HepG2 (cell line): ENCODE measurements around the gene METTL1. TPM values are rescaled to one million over a fixed set of nuclear protein-coding genes. Genes with fewer than 3 reads are reported as not detected.

Experiments used
- AGO1 ChIP-seq: fragments of 200-400 bp; formaldehyde crosslinking; IDR thresholded peaks from 2 replicates; pipeline ENCODE4 v1.6.1; 2017; ENCODE audit warnings: mild to moderate bottlenecking, low read depth, low read length, moderate library complexity; ENCODE audit not compliant: poor library complexity, severe bottlenecking
- BORCS8-MEF2B ChIP-seq: sonication (generic); formaldehyde crosslinking; IDR thresholded peaks from 2 replicates; pipeline ENCODE4 v1.8.0; 2022; ENCODE audit warnings: mild to moderate bottlenecking, missing genetic modification reagents
- DMAP1 ChIP-seq: IDR thresholded peaks from 2 replicates; pipeline ENCODE4 v1.6.1; 2016
- DNMT1 ChIP-seq: sonication (generic); formaldehyde crosslinking; IDR thresholded peaks from 2 replicates; pipeline ENCODE4 v1.5.1; 2020; ENCODE audit warnings: mild to moderate bottlenecking, missing genetic modification reagents
- EP300 ChIP-seq, 3 experiments: sonication (generic) in 1 of 3; formaldehyde crosslinking in 1 of 3; IDR thresholded peaks; 2 replicates each; pipeline versions ENCODE4 v1.5.1 to v1.6.1; 2011 to 2020; ENCODE audit warnings: low read depth in 2 of 3, low read length in 2 of 3, borderline replicate concordance in 1 of 3, improper control_type of control experiment in 1 of 3, mild to moderate bottlenecking in 1 of 3, missing genetic modification reagents in 1 of 3, moderate library complexity in 1 of 3
- HOXA9 ChIP-seq: sonication (generic); formaldehyde crosslinking; IDR thresholded peaks from 2 replicates; pipeline ENCODE4 v1.8.1; 2022; ENCODE audit warnings: missing genetic modification reagents, mild to moderate bottlenecking, moderate library complexity, borderline replicate concordance
- KDM5A ChIP-seq: fragments of 200-600 bp; sonication (generic); IDR thresholded peaks from 2 replicates; pipeline ENCODE4 v1.7.0; 2018; ENCODE audit warnings: antibody characterized with exemption, mild to moderate bottlenecking, low read length, borderline replicate concordance
- KMT2B ChIP-seq: IDR thresholded peaks from 2 replicates; pipeline ENCODE4 v1.6.1; 2016; ENCODE audit warnings: missing genetic modification reagents, missing compliant biosample characterization
- MLLT10 ChIP-seq: sonication (generic); formaldehyde crosslinking; IDR thresholded peaks from 2 replicates; pipeline ENCODE4 v1.4.0; 2020; ENCODE audit warnings: missing genetic modification reagents
- NBN ChIP-seq: fragments of 450-650 bp; conservative IDR thresholded peaks from 2 replicates; pipeline ENCODE4 v1.6.1; 2017
- NCOA5 ChIP-seq: sonication (generic); formaldehyde crosslinking; IDR thresholded peaks from 2 replicates; pipeline ENCODE4 v1.4.0; 2020; ENCODE audit warnings: missing genetic modification reagents
- NFRKB ChIP-seq: fragments of 450-650 bp; IDR thresholded peaks from 2 replicates; pipeline ENCODE4 v1.6.1; 2017
- PAX8 ChIP-seq: sonication (generic); formaldehyde crosslinking; IDR thresholded peaks from 2 replicates; pipeline ENCODE4 v1.8.0; 2022; ENCODE audit warnings: mild to moderate bottlenecking, missing genetic modification reagents, borderline replicate concordance
- RFX1 ChIP-seq: fragments of 450-650 bp; IDR thresholded peaks from 2 replicates; pipeline ENCODE4 v1.6.1; 2017
- SMAD9 ChIP-seq: sonication (generic); formaldehyde crosslinking; IDR thresholded peaks from 2 replicates; pipeline ENCODE4 v1.5.1; 2020; ENCODE audit warnings: mild to moderate bottlenecking, missing genetic modification reagents
- YY1 ChIP-seq: IDR thresholded peaks from 2 replicates; pipeline ENCODE4 v1.6.1; 2011; ENCODE audit warnings: low read length, low read depth, moderate library complexity, mild to moderate bottlenecking; ENCODE audit not compliant: insufficient read depth, insufficient replicate concordance
- ZNF136 ChIP-seq: sonication (generic); formaldehyde crosslinking; IDR thresholded peaks from 2 replicates; pipeline ENCODE4 v1.8.1; 2022; ENCODE audit warnings: low read depth, mild to moderate bottlenecking, moderate library complexity, missing genetic modification reagents
- ZNF570 ChIP-seq: sonication (generic); formaldehyde crosslinking; IDR thresholded peaks from 2 replicates; pipeline ENCODE4 v1.4.0; 2020; ENCODE audit warnings: mild to moderate bottlenecking, missing genetic modification reagents, borderline replicate concordance
- ZNF598 ChIP-seq: sonication (generic); formaldehyde crosslinking; IDR thresholded peaks from 2 replicates; pipeline ENCODE4 v1.5.1; 2020; ENCODE audit warnings: mild to moderate bottlenecking, missing genetic modification reagents, borderline replicate concordance
- ZNF747 ChIP-seq: sonication (generic); formaldehyde crosslinking; IDR thresholded peaks from 2 replicates; pipeline ENCODE4 v1.8.1; 2023; ENCODE audit warnings: missing genetic modification reagents, mild to moderate bottlenecking, borderline replicate concordance
- ZNF749 ChIP-seq: sonication (generic); formaldehyde crosslinking; IDR thresholded peaks from 2 replicates; pipeline ENCODE4 v1.8.0; 2022; ENCODE audit warnings: mild to moderate bottlenecking, missing genetic modification reagents, moderate library complexity, borderline replicate concordance
- ZNF816 ChIP-seq: sonication (generic); formaldehyde crosslinking; IDR thresholded peaks from 2 replicates; pipeline ENCODE4 v1.8.0; 2022; ENCODE audit warnings: missing genetic modification reagents, mild to moderate bottlenecking, borderline replicate concordance
- ZNF83 ChIP-seq: sonication (generic); formaldehyde crosslinking; IDR thresholded peaks from 2 replicates; pipeline ENCODE4 v1.4.0; 2020; ENCODE audit warnings: missing genetic modification reagents, mild to moderate bottlenecking, borderline replicate concordance
- polyA plus RNA-seq, 8 experiments: library from polyadenylated mRNA; depleted of rRNA in 3 of 8; stranded (reverse) in 7 of 8; unstranded in 1 of 8; fragments of >200 nt; fragmentation: Illumina TruSeq in 4 of 8; extraction: Trizol in 4 of 8; gene quantifications; 2 replicates each; pipeline versions ENCODE4 v1.2.1 to v1.2.3, GENCODE V29; 2011 to 2016; ENCODE audit warnings: low read depth in 4 of 8, missing spikeins in 1 of 8, mixed read lengths in 1 of 8; ENCODE audit not compliant: insufficient read depth in 1 of 8
- total RNA-seq, 5 experiments: library from RNA; depleted of rRNA; stranded (reverse); fragments of >200 nt; fragmentation: Illumina TruSeq; extraction: Trizol; gene quantifications; 2 replicates each; pipeline ENCODE4 v1.2.3, GENCODE V29; 2016; ENCODE audit warnings: low read depth in 1 of 5
- TF ChIP-seq, protein P1 (sequence below): sonication (generic); formaldehyde crosslinking; IDR thresholded peaks from 2 replicates; pipeline ENCODE4 v1.8.0; 2022; ENCODE audit warnings: mild to moderate bottlenecking, missing genetic modification reagents, moderate library complexity
- TF ChIP-seq, protein P2 (sequence below): sonication (generic); formaldehyde crosslinking; IDR thresholded peaks from 2 replicates; pipeline ENCODE4 v1.8.0; 2022; ENCODE audit warnings: mild to moderate bottlenecking, missing genetic modification reagents, borderline replicate concordance
- TF ChIP-seq, protein P3 (sequence below): sonication (generic); formaldehyde crosslinking; IDR thresholded peaks from 2 replicates; pipeline ENCODE4 v1.4.0; 2020; ENCODE audit warnings: missing genetic modification reagents

Gene METTL1
- total and polyA plus RNA-seq, 2 of the 13 experiments (the other 11 are each of a cell fraction or from before 2014, with no cell fraction given) = 34.7 to 36.9 TPM

DNA sequence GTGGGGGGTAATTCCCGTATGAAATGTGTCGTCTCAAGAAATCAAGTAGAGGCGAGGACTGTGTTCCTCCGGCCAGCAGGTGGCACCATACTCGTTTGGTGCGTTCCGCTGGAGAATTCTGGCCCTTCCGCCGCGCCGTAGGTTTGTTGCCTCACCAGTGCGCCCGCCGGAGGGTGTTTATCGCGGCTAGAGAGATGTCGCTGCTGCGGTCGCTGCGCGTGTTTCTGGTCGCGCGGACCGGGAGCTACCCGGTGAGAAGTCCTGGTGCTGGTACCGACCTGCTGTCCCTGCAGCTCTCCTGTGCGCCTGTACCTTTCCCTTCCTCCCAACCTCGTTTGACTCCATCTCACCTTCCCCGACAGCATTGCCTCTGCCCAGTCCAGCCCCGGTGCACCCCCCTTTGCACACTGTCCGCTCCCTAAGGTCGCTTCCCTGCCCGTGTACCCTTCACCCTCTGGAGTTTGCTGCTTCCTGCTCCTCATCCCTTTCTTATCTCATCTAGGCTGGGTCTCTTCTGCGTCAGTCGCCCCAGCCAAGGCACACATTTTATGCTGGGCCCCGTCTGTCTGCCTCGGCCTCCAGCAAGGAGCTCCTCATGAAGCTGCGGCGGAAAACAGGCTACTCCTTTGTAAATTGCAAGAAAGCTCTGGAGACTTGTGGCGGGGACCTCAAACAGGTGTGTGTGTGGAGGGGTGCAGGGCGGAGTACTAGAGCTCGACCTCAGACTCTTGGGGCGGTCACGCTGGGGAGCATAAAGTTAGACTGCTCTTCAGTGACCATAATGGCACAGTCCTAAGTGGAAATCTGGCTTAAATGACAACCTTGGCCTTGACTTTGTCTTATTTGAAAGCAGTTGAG, 10.9 kb upstream of the METTL1 start, which contains the start of gene TSFM (continued):
- TF ChIP-seq ZNF598 (CRISPR knock-in tag) (peak; percentile 80; the same call in 1 of the 2 replicates), KDM5A (peak; percentile 97), ZNF747 (peak; percentile 86; the same call in 1 of the 2 replicates), KMT2B (CRISPR knock-in tag) (peak; percentile 96), NFRKB (no peak), HOXA9 (CRISPR knock-in tag) (no peak), SMAD9 (CRISPR knock-in tag) (no peak), ZNF749 (CRISPR knock-in tag) (0 out of 2 replicates have a peak, but pooled peaks have one; percentile 48), ZNF83 (peak; percentile 86; the same call in 1 of the 2 replicates), ZNF136 (CRISPR knock-in tag) (no peak), NBN (no peak), ZNF570 (CRISPR knock-in tag) (no peak), PAX8 (CRISPR knock-in tag) (no peak), AGO1 (peak; percentile 87), MLLT10 (CRISPR knock-in tag) (no peak), EP300 (IDR thresholded peaks at IDR 0.05; ENCODE audit: low read depth in 2 of 2, low read length in 2 of 2) (peak in 1 of 2 experiments; percentile 21; a peak in 1 of 4 replicates), EP300 (CRISPR knock-in tag; IDR thresholded peaks at IDR 0.05; ENCODE audit: borderline replicate concordance) (peak; percentile 35; the same call in 1 of the 2 replicates), ZNF816 (no peak), RFX1 (no peak), DNMT1 (CRISPR knock-in tag) (peak; percentile 94), NCOA5 (no peak), DMAP1 (peak; percentile 94), YY1 (peak; percentile 83), BORCS8-MEF2B (CRISPR knock-in tag) (peak; percentile 13; the same call in 1 of the 2 replicates)
- TF ChIP-seq, protein P1, sequence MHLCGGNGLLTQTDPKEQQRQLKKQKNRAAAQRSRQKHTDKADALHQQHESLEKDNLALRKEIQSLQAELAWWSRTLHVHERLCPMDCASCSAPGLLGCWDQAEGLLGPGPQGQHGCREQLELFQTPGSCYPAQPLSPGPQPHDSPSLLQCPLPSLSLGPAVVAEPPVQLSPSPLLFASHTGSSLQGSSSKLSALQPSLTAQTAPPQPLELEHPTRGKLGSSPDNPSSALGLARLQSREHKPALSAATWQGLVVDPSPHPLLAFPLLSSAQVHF (CRISPR knock-in tag) = no peak
- TF ChIP-seq, protein P2, sequence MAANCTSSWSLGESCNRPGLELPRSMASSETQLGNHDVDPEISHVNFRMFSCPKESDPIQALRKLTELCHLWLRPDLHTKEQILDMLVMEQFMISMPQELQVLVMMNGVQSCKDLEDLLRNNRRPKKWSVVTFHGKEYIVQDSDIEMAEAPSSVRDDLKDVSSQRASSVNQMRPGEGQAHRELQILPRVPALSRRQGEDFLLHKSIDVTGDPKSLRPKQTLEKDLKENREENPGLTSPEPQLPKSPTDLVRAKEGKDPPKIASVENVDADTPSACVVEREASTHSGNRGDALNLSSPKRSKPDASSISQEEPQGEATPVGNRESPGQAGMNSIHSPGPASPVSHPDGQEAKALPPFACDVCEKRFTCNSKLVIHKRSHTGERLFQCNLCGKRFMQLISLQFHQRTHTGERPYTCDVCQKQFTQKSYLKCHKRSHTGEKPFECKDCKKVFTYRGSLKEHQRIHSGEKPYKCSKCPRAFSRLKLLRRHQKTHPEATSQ = no peak
- TF ChIP-seq, protein P3, sequence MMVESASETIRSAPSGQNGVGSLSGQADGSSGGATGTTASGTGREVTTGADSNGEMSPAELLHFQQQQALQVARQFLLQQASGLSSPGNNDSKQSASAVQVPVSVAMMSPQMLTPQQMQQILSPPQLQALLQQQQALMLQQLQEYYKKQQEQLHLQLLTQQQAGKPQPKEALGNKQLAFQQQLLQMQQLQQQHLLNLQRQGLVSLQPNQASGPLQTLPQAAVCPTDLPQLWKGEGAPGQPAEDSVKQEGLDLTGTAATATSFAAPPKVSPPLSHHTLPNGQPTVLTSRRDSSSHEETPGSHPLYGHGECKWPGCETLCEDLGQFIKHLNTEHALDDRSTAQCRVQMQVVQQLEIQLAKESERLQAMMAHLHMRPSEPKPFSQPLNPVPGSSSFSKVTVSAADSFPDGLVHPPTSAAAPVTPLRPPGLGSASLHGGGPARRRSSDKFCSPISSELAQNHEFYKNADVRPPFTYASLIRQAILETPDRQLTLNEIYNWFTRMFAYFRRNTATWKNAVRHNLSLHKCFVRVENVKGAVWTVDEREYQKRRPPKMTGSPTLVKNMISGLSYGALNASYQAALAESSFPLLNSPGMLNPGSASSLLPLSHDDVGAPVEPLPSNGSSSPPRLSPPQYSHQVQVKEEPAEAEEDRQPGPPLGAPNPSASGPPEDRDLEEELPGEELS = peak; percentile 73
